GM10266 (cell line): ENCODE measurements around the gene NAPB.

Experiments
- DNase-seq: peaks from one replicate; pipeline ENCODE4 v3.0.0; 2012; ENCODE audit errors: extremely low spot score
- CTCF ChIP-seq: IDR thresholded peaks from 2 replicates; pipeline ENCODE4 v1.5.1; 2012; ENCODE audit warnings: mild to moderate bottlenecking, low read depth; ENCODE audit not compliant: control insufficient read depth, insufficient read depth; ENCODE audit errors: missing control alignments

NAPB gene

DNA sequence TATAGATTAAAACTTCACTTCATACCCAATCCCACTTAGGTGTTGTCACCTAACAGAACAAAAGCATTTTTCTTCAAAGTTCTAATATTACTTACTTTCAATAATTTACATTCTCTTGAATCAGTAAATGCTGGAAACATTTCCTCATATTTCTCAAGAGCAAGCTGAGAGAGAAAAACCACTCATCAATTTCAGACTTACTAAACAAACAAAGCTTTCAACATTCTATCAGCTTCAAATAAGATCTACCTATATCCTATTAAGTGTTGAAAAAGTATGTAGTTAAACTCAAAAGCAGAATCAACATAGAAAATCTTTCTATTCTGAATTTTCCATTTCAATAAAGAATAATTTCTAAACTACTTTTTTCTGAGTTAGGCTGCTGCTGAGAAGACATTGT is 41.5 kb downstream of the NAPB start:
- no peak for TF ChIP-seq CTCF
- DNase-seq = no peak

DNA sequence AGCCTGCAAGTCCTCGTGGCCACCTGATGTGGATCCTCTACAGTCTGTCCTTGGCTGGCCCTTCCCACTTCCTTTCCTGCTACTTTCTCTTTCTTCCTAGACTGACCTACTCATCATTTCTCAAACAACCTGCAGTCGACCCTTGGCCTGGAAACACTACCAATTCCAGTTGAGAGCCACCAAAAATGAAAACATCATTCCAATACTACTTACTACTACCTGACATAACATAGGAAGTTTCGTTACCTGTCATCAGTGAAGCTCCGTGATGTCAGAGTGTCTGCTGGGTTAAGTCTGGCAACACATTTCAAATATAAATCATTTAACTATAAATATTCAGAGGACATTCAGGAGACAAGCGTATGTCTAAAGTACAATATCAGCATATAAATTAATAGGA is 45.5 kb downstream of the NAPB start:
- no peak for DNase-seq
- no peak for TF ChIP-seq CTCF

- DNase-seq = no peak
- no peak for TF ChIP-seq CTCF
These were observed 46.8 kb downstream of the NAPB start for GRCh38 chr20:23374441-23374840.

DNA sequence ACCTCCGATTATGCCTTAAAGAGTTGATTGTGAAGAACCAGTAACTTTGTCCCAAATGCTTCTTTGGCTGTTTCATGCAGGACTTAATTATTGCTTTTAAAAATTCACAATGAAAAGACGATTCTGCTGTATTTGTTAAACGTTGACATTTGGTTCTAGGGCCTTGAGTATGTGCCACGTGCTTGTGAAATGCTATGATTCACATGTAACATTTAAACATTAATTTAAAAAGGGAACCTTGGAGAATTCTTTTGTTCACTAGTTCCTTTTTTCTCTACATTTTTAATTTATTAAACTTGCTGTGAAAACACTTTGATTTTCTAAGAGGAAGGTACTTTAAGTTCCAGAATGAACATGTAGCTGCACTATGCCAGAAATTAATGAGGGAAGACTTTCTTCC is 49.8 kb downstream of the NAPB start:
- TF ChIP-seq CTCF = no peak
- no peak for DNase-seq

DNA sequence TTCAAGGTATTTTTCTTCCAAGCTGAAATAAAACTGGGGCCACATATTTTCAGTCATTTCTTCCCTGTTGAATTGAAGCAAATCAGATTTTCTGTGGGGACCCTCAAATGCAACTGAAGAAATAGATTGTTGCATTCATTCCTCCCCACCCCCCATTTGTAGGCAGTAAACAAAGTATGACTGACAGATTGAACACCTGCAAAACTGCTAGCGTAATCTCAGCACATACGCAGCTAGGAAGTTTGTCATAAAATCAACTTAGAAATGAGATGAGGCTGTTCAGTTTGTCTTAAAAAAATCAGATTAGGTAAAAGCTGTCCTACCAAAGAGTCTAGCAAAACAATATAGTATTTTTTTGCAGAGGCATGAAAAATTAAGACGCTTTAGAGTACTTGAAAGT is 50.4 kb downstream of the NAPB start:
- no peak for TF ChIP-seq CTCF

DNA sequence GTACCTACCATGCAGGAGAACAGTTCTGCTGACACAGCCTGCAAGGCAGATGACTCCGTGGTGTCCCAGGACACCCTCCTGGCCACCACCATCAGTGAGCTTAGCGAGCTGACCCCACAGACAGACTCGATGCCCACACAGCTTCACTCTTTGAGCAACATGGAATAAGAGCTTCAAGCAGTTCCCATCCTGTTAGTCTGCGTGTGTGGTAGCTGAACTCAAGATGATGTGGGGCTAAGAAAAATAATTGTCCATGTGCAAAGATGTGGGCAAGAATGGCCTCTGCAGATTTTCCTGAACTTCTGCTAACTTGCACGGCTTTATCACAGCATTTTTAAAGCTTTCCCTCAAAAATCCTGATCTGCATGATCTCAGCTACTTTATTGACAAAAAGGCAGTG is 51.0 kb downstream of the NAPB start:
- TF ChIP-seq CTCF = no peak
- no peak for DNase-seq

More for the DNA sequence above, 50.4 kb downstream of the NAPB start:
- DNase-seq = no peak

- TF ChIP-seq CTCF = no peak
- DNase-seq = no peak
These were observed 52.0 kb downstream of the NAPB start for GRCh38 chr20:23369072-23369823.
